Glomerular visceral epithelial cell (primary cell): Measurements from ENCODE around the gene ACSBG1.

Source experiments
- DNase-seq: peaks from one replicate; pipeline ENCODE4 v3.0.0-alpha.2; 2016; ENCODE audit errors: extremely low spot score

The ACSBG1 gene

GRCh38 chr15:78234515-78235040 lies at the start of gene ACSBG1:
TSS of gene ACSBG1 (minus strand) at chr15:78234565. CDS start at chr15:78234501, 64 bp downstream.
- no peak for DNase-seq

GRCh38 chr15:78282324-78282723 lies 48.0 kb upstream of the ACSBG1 start:
- DNase-seq, result peak; percentile 21

- peak; percentile 20 for DNase-seq
These were observed 46.1 kb upstream of the ACSBG1 start for GRCh38 chr15:78280319-78281072.

GRCh38 chr15:78276064-78276943 lies 41.9 kb upstream of the ACSBG1 start:
- no peak for DNase-seq

- no peak for DNase-seq
These were observed 40.6 kb upstream of the ACSBG1 start for GRCh38 chr15:78274994-78275393.

GRCh38 chr15:78272776-78273175 lies 38.4 kb upstream of the ACSBG1 start:
- peak; percentile 9 for DNase-seq

- no peak for DNase-seq
These were observed 38.0 kb upstream of the ACSBG1 start for GRCh38 chr15:78272316-78272715.

GRCh38 chr15:78266806-78267205 lies 32.4 kb upstream of the ACSBG1 start:
- DNase-seq, result no peak

GRCh38 chr15:78266229-78266628 lies 31.9 kb upstream of the ACSBG1 start:
- no peak for DNase-seq

- no peak for DNase-seq
These were observed 31.4 kb upstream of the ACSBG1 start for GRCh38 chr15:78265752-78266224.

GRCh38 chr15:78265137-78265460 lies 30.7 kb upstream of the ACSBG1 start:
- no peak for DNase-seq

- no peak for DNase-seq
These were observed 30.2 kb upstream of the ACSBG1 start, which contains the start of gene DNAJA4 for GRCh38 chr15:78264304-78265136. TSS of gene DNAJA4 (plus strand) at chr15:78264562. CDS start at chr15:78264764, 202 bp downstream.

GRCh38 chr15:78263907-78264303 lies 29.5 kb upstream of the ACSBG1 start:
- no peak for DNase-seq

GRCh38 chr15:78263351-78263781 lies 29.0 kb upstream of the ACSBG1 start:
- no peak for DNase-seq

GRCh38 chr15:78261062-78261461 lies 26.7 kb upstream of the ACSBG1 start:
- DNase-seq, result no peak

- DNase-seq, result no peak
These were observed 26.1 kb upstream of the ACSBG1 start for GRCh38 chr15:78260489-78260888.

- DNase-seq, result peak; percentile 9
These were observed 24.9 kb upstream of the ACSBG1 start for GRCh38 chr15:78259232-78259631.

- DNase-seq, result no peak
These were observed 23.3 kb upstream of the ACSBG1 start for GRCh38 chr15:78257681-78258080.

GRCh38 chr15:78256044-78256437 lies 21.7 kb upstream of the ACSBG1 start:
- DNase-seq, result no peak

GRCh38 chr15:78255421-78256043 lies 21.2 kb upstream of the ACSBG1 start:
- DNase-seq, result no peak

- DNase-seq, result no peak
These were observed 16.8 kb upstream of the ACSBG1 start for GRCh38 chr15:78251136-78251535.
